SIG-M5 treated with dmso at 0.1 percent for 504 hours (cell line): ENCODE results near the gene CNBD2.
"Not testable (repeated sequence)": the region's sequence is repeated elsewhere in the genome, so short reads cannot be mapped to it uniquely, and the experiment has no call there.

Experiments used
- DNase-seq: peaks from one replicate; lab custom pipeline; 2025; ENCODE audit not compliant: unreplicated experiment; lab: John Stamatoyannopoulos, UW

Gene CNBD2

DNA sequence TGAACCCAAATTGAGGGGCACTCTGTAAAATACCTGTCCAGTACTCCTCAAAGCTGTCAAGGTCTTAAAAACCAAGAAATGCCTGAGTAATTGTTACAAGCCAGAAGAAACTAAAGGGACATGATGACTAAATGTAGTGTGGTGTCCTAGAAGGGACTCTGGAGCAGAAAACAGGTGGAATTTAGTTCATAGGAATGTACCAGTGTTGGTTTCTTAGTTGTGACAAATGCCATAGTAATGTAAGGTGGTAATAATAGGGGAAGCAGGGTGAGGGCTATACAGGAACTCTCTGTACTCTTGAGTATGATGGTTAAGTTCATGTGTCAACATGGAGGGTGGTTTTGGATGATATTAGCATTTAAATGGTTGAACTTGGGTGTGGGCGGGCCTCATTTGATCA is 92.3 kb downstream of the CNBD2 start:
- no peak for DNase-seq

DNA sequence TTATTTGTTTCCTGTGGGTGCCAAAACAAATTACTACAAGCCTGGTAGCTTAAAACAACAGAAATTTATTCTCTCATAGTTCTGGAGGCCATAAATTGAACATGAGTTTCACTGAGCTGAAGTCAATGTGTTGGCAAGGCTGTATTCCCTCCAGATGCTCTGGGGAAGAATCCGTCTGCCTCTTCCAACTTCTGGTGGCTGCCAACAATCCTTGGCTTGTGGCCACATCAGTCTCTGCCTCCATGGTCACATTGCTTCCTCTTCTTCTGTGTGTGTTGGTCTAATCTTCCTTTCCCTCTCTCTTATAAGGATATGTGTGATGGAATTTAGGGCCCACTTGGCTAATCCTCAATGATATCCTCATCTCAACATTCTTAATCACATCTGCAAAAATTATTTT is 93.4 kb downstream of the CNBD2 start:
- no peak for DNase-seq

DNA sequence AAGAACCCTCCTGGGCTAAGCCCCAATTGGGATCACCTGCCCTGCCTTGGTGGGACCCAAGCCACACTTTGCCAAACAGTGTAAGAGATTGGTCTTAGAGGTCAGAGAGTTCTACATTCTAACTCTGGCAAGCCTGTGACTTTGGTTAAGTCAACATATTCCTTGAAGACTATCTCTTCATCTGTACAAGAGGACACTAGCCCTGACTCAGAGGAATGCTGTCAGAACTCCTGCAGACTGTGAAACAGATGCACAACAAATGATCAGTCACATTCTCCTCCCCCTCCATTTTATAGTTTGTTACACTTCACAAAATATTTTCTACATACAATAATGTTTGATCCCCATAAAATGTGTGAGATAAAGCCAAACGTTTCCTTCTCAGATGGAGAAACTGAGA is 94.4 kb downstream of the CNBD2 start:
- DNase-seq: peak; percentile 24

DNA sequence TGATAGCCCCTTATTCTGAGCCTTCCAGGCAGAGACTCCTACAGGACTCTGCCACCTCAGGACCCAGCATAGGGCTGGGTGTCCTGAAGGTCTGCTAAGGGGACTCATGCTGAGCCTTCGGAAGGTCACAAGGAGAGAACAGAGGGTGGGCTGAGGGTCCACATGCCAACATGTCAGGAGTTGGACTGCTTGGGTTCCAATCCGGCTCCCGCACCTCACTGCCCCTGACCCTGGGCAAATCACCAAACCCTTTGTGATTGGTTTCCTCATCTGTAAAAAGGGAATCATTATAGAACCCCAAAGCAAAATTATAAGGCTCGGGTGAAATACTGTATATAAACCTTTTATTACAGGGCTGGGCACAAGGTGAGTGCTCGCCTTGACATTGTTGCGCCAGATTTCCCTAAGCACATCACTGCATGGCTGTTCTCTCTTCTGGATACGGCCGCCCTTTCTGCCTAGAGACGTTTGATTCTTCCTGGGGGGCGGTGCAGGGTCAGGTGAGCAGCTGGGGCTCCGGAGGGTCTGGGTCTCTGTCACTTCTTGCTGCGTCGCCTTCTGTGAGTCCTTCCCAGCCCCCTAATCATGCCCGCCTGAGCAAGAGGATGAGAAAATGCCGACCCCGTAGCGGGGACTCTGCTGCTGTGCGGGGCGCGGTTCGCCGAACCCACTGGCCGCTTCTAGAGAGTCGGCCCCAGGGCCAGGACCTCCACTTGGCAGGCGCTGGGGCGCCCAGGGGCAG is 95.7 kb downstream of the CNBD2 start:
- DNase-seq: no peak

DNA sequence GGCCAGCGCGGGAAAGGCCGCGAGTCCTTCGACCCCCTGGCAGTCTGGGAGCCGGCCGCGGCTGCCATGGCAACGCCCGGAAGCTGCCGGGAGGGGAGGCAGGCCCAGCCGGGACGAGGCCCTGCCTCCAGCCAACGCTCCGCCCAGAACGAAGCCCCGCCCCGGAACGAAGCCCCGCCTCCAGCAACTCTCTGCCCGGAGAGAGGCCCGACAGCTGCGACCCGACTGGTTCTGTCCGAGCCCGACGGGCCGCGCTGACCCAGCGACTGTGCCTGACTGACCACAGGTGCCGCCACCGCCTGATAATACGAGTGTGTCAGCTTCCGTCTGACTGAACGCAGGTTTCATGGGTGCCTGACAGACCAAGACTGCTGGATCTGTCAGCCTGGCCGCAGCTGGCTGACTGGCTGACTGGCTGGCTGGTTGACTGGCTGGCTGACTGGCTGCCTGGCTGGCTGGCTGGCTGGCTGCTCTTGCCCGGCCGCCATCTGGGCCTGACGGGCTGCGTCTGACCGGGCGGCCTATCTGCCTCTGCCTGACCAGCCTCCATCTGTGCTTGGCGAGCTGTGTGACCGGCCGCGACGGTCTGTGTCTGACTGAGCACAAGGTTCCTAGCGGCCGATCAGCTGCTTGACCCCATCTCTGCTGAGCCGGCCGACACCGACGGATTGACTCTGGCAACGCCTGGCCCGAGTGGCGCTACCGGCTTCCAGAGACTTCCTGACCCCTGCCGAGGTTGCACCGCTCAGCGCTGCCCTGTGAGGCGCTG is 96.5 kb downstream of the CNBD2 start:
- peak; percentile 69 for DNase-seq

DNA sequence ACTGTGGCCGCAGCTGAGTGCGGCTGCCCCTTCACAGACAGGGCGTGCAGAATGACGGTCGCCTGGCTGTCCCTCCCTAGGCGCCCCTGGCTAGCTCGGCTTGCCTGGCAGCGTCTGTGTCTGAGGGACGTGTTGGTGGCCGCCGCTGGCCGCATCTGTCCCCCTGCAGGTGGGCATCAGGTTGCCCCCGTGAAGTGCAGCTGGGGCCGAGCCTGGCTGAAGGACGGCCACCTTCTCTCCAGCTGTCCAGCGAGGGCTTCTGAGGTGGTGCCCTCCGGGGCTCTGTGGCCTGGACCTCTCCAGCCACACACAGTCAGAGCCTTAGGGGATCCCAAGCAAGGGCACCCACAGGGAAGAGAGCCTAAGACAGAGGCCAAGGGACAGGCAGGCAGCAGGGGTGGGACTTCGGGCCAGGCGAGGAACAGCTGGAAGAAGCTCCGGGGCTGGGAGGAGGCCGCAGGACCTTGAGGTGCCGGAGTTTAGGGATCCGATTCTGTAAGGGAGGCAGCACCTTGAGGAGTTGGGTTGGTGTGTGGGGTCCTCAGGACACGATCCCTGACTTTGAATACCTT is 97.1 kb downstream of the CNBD2 start:
- no peak for DNase-seq

DNA sequence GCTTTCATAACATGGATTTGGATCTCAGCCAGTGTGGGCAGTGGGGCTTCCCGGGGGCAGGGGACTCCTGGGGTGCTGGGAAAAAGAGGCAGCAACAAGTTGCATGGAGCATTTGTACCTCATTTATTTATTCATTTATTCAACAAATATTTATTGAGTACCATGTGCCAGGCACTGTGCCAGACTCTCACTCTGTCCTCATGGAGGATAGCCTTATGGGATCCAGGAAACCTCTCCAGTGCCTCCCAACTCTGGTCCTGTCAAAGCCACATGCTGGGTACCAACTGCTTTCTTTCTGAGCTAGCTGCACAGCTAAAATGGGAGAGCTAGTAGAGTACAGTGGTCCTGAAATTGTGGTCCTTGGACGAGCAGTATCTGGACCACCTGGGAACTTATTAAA is 98.4 kb downstream of the CNBD2 start:
- DNase-seq: no peak

DNA sequence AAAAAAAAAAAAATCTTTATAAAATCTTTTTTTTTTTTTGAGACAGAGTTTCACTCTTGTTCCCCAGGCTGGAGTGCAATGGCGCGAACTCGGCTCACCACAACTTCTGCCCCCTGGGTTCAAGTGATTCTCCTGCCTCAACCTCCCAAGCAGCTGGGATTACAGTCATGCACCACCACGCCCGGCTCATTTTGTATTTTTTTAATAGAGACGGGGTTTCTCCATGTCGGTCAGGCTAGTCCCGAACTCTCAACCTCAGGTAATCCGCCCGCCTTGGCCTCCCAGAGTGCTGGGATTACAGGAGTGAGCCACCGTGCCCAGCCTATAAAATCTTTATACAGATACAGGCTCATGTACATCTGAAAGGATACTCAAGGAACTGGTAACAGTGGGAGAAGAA is 100.1 kb downstream of the CNBD2 start:
- DNase-seq: not testable (repeated sequence)

DNA sequence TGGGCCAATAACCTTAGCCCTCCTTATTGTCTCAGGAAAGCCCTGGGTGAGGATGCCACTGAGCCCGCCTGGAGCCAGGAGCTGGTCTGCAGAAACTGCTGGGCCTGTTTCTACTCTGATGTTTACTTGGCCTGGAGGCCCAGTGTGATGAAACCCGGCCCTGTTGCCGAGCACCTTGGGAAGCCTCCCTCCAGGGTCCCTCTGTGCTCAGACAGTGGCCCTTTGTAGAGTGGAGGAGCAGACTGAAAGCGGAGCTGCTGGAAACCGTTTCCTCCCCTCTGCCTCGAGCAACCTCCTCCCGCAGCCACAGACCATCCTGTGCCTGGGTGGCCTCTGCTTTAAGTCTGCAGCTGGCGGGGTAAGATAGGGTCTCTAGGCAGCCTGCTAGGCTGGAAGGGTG is 102.1 kb downstream of the CNBD2 start:
- DNase-seq: no peak

DNA sequence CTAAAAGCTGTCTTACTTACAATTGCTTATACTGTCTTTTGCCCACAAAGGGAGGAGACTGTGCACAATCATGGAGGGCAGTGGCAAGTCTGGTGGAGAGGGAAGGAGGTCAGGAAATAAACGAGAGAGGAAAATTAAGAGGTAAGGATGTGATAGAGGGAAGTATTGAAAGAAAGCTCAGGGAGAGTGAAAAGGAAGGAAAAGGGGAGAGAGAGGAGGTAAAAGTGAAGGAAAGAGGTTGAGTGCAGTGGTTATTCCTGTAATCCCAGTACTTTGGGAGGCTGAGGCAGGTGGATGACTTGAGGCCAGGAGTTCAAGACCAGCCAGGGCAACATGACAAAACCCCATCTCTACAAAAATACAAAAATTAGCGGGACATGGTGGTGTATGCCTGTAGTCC is 103.5 kb downstream of the CNBD2 start:
- DNase-seq: no peak

DNA sequence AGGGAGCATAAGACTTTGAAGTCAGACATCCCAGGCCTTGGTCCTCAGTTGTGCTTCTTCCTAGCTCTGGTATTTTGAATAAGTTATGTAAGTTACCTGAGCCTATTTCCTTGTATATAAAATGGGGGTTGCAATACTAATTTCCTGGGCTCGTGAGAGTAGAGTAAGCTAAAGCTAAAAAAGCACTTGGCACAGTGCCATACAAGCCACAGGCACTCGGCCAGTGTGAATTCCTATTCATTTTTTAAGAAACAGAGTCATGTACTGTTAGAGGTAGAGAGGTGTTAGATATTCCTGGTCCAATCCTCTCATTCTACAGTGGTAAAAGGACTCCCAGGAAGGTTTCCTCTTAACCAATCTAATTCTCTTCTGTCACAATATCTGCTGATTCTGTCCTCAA is 106.6 kb downstream of the CNBD2 start:
- no peak for DNase-seq

DNA sequence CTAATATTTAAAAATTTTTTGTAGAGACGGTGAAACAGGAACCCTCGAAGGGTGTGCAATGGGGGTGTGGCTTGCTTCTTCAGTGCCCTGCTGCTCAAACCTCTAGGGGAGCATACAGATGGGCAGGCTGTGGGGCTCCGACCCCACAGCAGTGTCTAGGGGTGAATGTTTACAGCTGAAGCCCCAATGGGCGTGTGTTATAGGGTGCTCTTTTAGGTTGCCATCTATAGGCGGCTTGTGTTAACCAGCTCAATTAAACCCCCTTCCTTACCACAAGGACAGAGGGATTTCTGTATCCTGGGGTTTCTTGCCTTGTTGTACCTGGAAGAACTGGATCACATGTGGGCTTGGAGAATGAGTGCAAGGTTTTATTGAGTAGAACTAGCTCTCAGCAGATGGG is 109.4 kb downstream of the CNBD2 start:
- not testable (repeated sequence) for DNase-seq

DNA sequence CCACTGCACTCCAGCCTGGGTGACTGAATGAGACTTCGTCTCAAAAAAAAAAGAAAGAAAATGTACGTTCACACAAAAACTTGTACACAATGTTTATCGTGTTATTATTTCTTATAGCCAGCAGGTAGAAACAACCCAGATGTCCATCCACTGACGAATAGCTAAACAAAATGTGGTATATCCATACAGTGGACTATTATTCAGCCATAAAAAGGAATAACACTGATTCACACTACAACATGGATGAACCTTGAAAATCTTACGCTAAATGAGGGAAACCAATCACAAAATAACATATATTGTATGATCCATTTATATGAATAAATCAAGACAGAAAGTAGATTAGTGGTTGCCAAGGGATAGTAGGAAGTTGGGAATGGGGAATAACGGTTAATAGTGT is 111.1 kb downstream of the CNBD2 start:
- no peak for DNase-seq

DNA sequence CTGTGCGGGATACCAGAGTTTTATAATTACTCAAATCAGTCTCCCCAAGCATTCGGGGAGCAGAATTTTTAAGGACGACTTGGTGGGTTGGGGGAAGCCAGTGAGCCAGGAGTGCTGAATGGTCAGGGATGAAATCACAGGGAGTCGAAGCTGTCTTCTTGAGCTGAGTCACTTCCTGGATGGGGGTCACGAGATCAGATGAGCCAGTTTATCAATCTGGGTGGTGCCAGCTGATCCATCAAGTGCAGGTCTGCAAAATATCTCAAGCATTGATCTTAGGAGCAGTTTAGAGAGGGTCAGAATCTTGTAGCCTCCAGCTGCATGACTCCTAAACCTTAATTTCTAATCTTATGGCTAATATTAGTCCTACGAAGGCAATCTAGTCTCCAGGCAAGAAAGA is 111.6 kb downstream of the CNBD2 start:
- DNase-seq: not testable (repeated sequence)
